Central memory CD4-positive, alpha-beta T cell (primary cell): Measurements from ENCODE around the gene BDH1.
"Not testable (repeated sequence)": the region's sequence is repeated elsewhere in the genome, so short reads cannot be mapped to it uniquely, and the experiment has no call there.

Source experiments
- DNase-seq: peaks from one replicate; pipeline ENCODE4 v3.0.0; 2022

Gene BDH1

GRCh38 chr3:197484204-197484901 is 71.4 kb downstream of the BDH1 start:
- no peak for DNase-seq

- no peak for DNase-seq
Observed at GRCh38 chr3:197482001-197482400, 73.8 kb downstream of the BDH1 start.

- no peak for DNase-seq
Observed at GRCh38 chr3:197480320-197480719, 75.4 kb downstream of the BDH1 start.

- DNase-seq, result no peak
Observed at GRCh38 chr3:197478746-197479668, 76.8 kb downstream of the BDH1 start.

- not testable (repeated sequence) for DNase-seq
Observed at GRCh38 chr3:197477816-197478215, 78.0 kb downstream of the BDH1 start.

- no peak for DNase-seq
Observed at GRCh38 chr3:197475997-197476525, 79.7 kb downstream of the BDH1 start.

- no peak for DNase-seq
Observed at GRCh38 chr3:197475514-197475913, 80.3 kb downstream of the BDH1 start.

- no peak for DNase-seq
Observed at GRCh38 chr3:197472151-197472550, 83.6 kb downstream of the BDH1 start.

GRCh38 chr3:197471221-197472010 is 84.4 kb downstream of the BDH1 start:
- no peak for DNase-seq

- DNase-seq, result no peak
Observed at GRCh38 chr3:197468866-197469382, 86.8 kb downstream of the BDH1 start.

GRCh38 chr3:197468167-197468566 is 87.6 kb downstream of the BDH1 start:
- DNase-seq, result no peak

- no peak for DNase-seq
Observed at GRCh38 chr3:197466586-197467399, 89.0 kb downstream of the BDH1 start.

GRCh38 chr3:197465996-197466549 is 89.7 kb downstream of the BDH1 start:
- DNase-seq, result no peak

GRCh38 chr3:197465197-197465995 is 90.4 kb downstream of the BDH1 start:
- no peak for DNase-seq

- DNase-seq, result no peak
Observed at GRCh38 chr3:197464794-197465193, 91.0 kb downstream of the BDH1 start.

- no peak for DNase-seq
Observed at GRCh38 chr3:197463279-197463678, 92.5 kb downstream of the BDH1 start.

- no peak for DNase-seq
Observed at GRCh38 chr3:197462808-197463207, 93.0 kb downstream of the BDH1 start.

GRCh38 chr3:197460639-197461038 is 95.1 kb downstream of the BDH1 start:
- DNase-seq, result no peak

GRCh38 chr3:197460002-197460401 is 95.8 kb downstream of the BDH1 start:
- DNase-seq, result no peak
